NCI-H1092 (cell line): ENCODE measurements around the gene CCL11.
"Not testable (repeated sequence)": the region's sequence is repeated elsewhere in the genome, so short reads cannot be mapped to it uniquely, and the experiment has no call there.

Experiments used
- DNase-seq: peaks from one replicate; lab custom pipeline; 2025; lab: John Stamatoyannopoulos, UW

CCL11 gene

GRCh38 chr17:34307110-34307509, 21.6 kb downstream of the CCL11 start:
- DNase-seq: no peak

GRCh38 chr17:34308371-34308770, 22.8 kb downstream of the CCL11 start:
- DNase-seq: no peak

GRCh38 chr17:34311291-34311690, 25.7 kb downstream of the CCL11 start:
- DNase-seq: no peak

- no peak for DNase-seq
Observed at GRCh38 chr17:34312080-34312479, 26.5 kb downstream of the CCL11 start.

GRCh38 chr17:34313164-34313563, 27.6 kb downstream of the CCL11 start:
- DNase-seq: no peak

GRCh38 chr17:34314279-34314678, 28.7 kb downstream of the CCL11 start:
- no peak for DNase-seq

GRCh38 chr17:34318474-34318873, 32.9 kb downstream of the CCL11 start:
- no peak for DNase-seq

- DNase-seq: no peak
Observed at GRCh38 chr17:34319039-34319483, 33.5 kb downstream of the CCL11 start, which contains the start of gene CCL8. TSS of gene CCL8 (plus strand) at chr17:34319435. CDS start at chr17:34319502, 67 bp downstream.

- DNase-seq: no peak
Observed at GRCh38 chr17:34321964-34322363, 36.4 kb downstream of the CCL11 start.

- DNase-seq: not testable (repeated sequence)
Observed at GRCh38 chr17:34327580-34327979, 42.0 kb downstream of the CCL11 start.

GRCh38 chr17:34337701-34338100, 52.2 kb downstream of the CCL11 start:
- DNase-seq: no peak
